Mesendoderm (in vitro differentiated cells): ENCODE data around the gene TTYH1.
A peak's percentile ranks its signal among the peaks of the same experiment; 100 is the strongest.

ENCODE experiments used
- DNase-seq: peaks from one replicate; pipeline ENCODE4 v3.0.0; 2013
- H2AK5ac ChIP-seq: 2 replicates; pipeline ENCODE4 v1.6.1; 2013; ENCODE audit warnings: low read length, inconsistent platforms
- H2BK120ac ChIP-seq: 2 replicates; pipeline ENCODE4 v1.6.1; 2013; ENCODE audit warnings: low read depth, mild to moderate bottlenecking, low read length, moderate library complexity, mixed read lengths
- H2BK15ac ChIP-seq: replicated peaks from 2 replicates; pipeline ENCODE4 v1.6.1; 2013; ENCODE audit warnings: low read depth, mild to moderate bottlenecking, moderate library complexity
- H2BK5ac ChIP-seq: 2 replicates; pipeline ENCODE4 v1.6.1; 2013; ENCODE audit warnings: low read length, inconsistent platforms
- H3K18ac ChIP-seq: 2 replicates; pipeline ENCODE4 v1.6.1; 2013; ENCODE audit warnings: mild to moderate bottlenecking, low read length, mixed read lengths
- H3K23ac ChIP-seq: one replicate; pipeline ENCODE4 v1.6.1; 2013; ENCODE audit warnings: low read length
- H3K27ac ChIP-seq: 2 replicates; pipeline ENCODE4 v1.5.1; 2013; ENCODE audit warnings: low read depth, mild to moderate bottlenecking, inconsistent platforms, low read length, moderate library complexity
- H3K27me3 ChIP-seq: 2 replicates; pipeline ENCODE4 v1.6.1; 2013; ENCODE audit warnings: low read length, control low read depth, mild to moderate bottlenecking, inconsistent platforms; ENCODE audit not compliant: insufficient read depth, poor library complexity
- H3K36me3 ChIP-seq: 2 replicates; pipeline ENCODE4 v1.6.1; 2013; ENCODE audit warnings: low read length, inconsistent platforms; ENCODE audit not compliant: control insufficient read depth, insufficient read depth
- H3K4ac ChIP-seq: one replicate; pipeline ENCODE4 v1.6.1; 2013; ENCODE audit warnings: low read depth, mild to moderate bottlenecking, low read length, moderate library complexity
- H3K4me1 ChIP-seq: 2 replicates; pipeline ENCODE4 v1.6.1; 2013; ENCODE audit warnings: low read depth, low read length, inconsistent platforms; ENCODE audit not compliant: control insufficient read depth
- H3K4me2 ChIP-seq: 2 replicates; pipeline ENCODE4 v1.6.1; 2013; ENCODE audit warnings: low read length
- H3K4me3 ChIP-seq: 2 replicates; pipeline ENCODE4 v1.5.1; 2013; ENCODE audit warnings: mild to moderate bottlenecking, low read length
- H3K56ac ChIP-seq: one replicate; pipeline ENCODE4 v1.6.1; 2013; ENCODE audit warnings: low read length
- H3K79me1 ChIP-seq: 2 replicates; pipeline ENCODE4 v1.6.1; 2013; ENCODE audit warnings: low read length, inconsistent platforms
- H3K79me2 ChIP-seq: 2 replicates; pipeline ENCODE4 v1.6.1; 2013; ENCODE audit warnings: mild to moderate bottlenecking, low read length; ENCODE audit not compliant: control insufficient read depth, insufficient read depth
- H3K9ac ChIP-seq: 2 replicates; pipeline ENCODE4 v1.6.1; 2013; ENCODE audit warnings: low read length, inconsistent platforms
- H4K5ac ChIP-seq: one replicate; pipeline ENCODE4 v1.6.1; 2013; ENCODE audit warnings: low read length
- H4K8ac ChIP-seq: one replicate; pipeline ENCODE4 v1.6.1; 2013; ENCODE audit warnings: low read depth, mild to moderate bottlenecking, control low read depth, low read length, moderate library complexity
- whole genome bisulfite sequencing: extraction: QIAGEN DNeasy Blood & Tissue Kit; methylation state at CpG from one replicate; pipeline ENCODE4 v1.1.7; 2013; ENCODE audit warnings: low lambda C conversion rate, missing lambda C conversion rate; ENCODE audit not compliant: insufficient coverage; ENCODE audit errors: extremely low coverage; 5-methylcytosine and 5-hydroxymethylcytosine counted together

Gene TTYH1

GRCh38 chr19:54427586-54427985 lies 12.3 kb downstream of the TTYH1 start:
- no CpG with 5 or more reads among the region's 11 CpGs for WGBS
- Histone ChIP-seq H3K4ac (no peak overlapping the region), H3K27ac (no peak overlapping the region), H3K4me1 (no peaks in the 10 kb centered on the region), H2BK120ac (no peak overlapping the region), H3K4me3 (no peak overlapping the region), H3K79me2 (no peaks in the 10 kb centered on the region), H4K8ac (no peak overlapping the region), H3K56ac (no peak overlapping the region), H3K9ac (no peak overlapping the region), H3K36me3 (no peaks in the 10 kb centered on the region), H3K18ac (no peak overlapping the region), H3K4me2 (no peak overlapping the region), H3K23ac (no peak overlapping the region), H2BK15ac (no peak overlapping the region), H2AK5ac (no peak overlapping the region), H4K5ac (no peak overlapping the region), H3K27me3 (no peaks in the 10 kb centered on the region), H2BK5ac (no peak overlapping the region), H3K79me1 (no peaks in the 10 kb centered on the region)
- no peak for DNase-seq

- no peaks in the 10 kb centered on the region for H3K79me1 ChIP-seq
- no peaks in the 10 kb centered on the region for H3K36me3 ChIP-seq
- H3K9ac ChIP-seq, result no peak overlapping the region
- no CpG with 5 or more reads among the region's 11 CpGs for WGBS
- H3K23ac ChIP-seq, result no peak overlapping the region
- no peaks in the 10 kb centered on the region for H3K27me3 ChIP-seq
- H2AK5ac ChIP-seq, result no peak overlapping the region
- H3K4me1 ChIP-seq, result no peaks in the 10 kb centered on the region
- H3K56ac ChIP-seq, result no peak overlapping the region
- no peak overlapping the region for H4K5ac ChIP-seq
- no peak overlapping the region for H3K27ac ChIP-seq
- DNase-seq, result no peak
- H2BK5ac ChIP-seq, result no peak overlapping the region
- no peak overlapping the region for H3K4ac ChIP-seq
- no peak overlapping the region for H2BK15ac ChIP-seq
- no peak overlapping the region for H2BK120ac ChIP-seq
- no peaks in the 10 kb centered on the region for H3K79me2 ChIP-seq
- H3K4me3 ChIP-seq, result no peak overlapping the region
- H3K4me2 ChIP-seq, result no peak overlapping the region
- no peak overlapping the region for H4K8ac ChIP-seq
- H3K18ac ChIP-seq, result no peak overlapping the region
Observed at GRCh38 chr19:54428323-54429175, 13.3 kb downstream of the TTYH1 start.

- Histone ChIP-seq H2AK5ac (no peak overlapping the region), H3K4ac (no peak overlapping the region), H4K5ac (no peak overlapping the region), H2BK5ac (no peak overlapping the region), H4K8ac (no peak overlapping the region), H3K36me3 (no peaks in the 10 kb centered on the region), H2BK120ac (no peak overlapping the region), H3K18ac (no peak overlapping the region), H2BK15ac (no peak overlapping the region), H3K79me1 (no peaks in the 10 kb centered on the region), H3K56ac (no peak overlapping the region), H3K4me1 (no peaks in the 10 kb centered on the region), H3K9ac (no peak overlapping the region), H3K4me3 (no peak overlapping the region), H3K27me3 (no peaks in the 10 kb centered on the region), H3K4me2 (no peak overlapping the region), H3K79me2 (no peaks in the 10 kb centered on the region), H3K23ac (no peak overlapping the region), H3K27ac (no peak overlapping the region)
- DNase-seq, result no peak
- no CpG with 5 or more reads among the region's 8 CpGs for WGBS
Observed at GRCh38 chr19:54429176-54429495, 13.9 kb downstream of the TTYH1 start.

- no peak overlapping the region for H2BK120ac ChIP-seq
- no peak overlapping the region for H3K4me2 ChIP-seq
- no peak overlapping the region for H3K9ac ChIP-seq
- H2AK5ac ChIP-seq, result no peak overlapping the region
- no peaks in the 10 kb centered on the region for H3K4me1 ChIP-seq
- H2BK15ac ChIP-seq, result no peak overlapping the region
- no peak overlapping the region for H3K27ac ChIP-seq
- H2BK5ac ChIP-seq, result no peak overlapping the region
- no peaks in the 10 kb centered on the region for H3K79me1 ChIP-seq
- DNase-seq, result no peak
- H3K56ac ChIP-seq, result no peak overlapping the region
- no peaks in the 10 kb centered on the region for H3K79me2 ChIP-seq
- H4K8ac ChIP-seq, result no peak overlapping the region
- no CpG with 5 or more reads among the region's 13 CpGs for WGBS
- no peaks in the 10 kb centered on the region for H3K36me3 ChIP-seq
- H3K18ac ChIP-seq, result no peak overlapping the region
- H3K23ac ChIP-seq, result no peak overlapping the region
- no peak overlapping the region for H4K5ac ChIP-seq
- no peak overlapping the region for H3K4ac ChIP-seq
- no peaks in the 10 kb centered on the region for H3K27me3 ChIP-seq
- H3K4me3 ChIP-seq, result no peak overlapping the region
Observed at GRCh38 chr19:54429545-54430227, 14.4 kb downstream of the TTYH1 start.

GRCh38 chr19:54430306-54431254 lies 15.3 kb downstream of the TTYH1 start:
- H3K36me3 ChIP-seq, result no peaks in the 10 kb centered on the region
- H2BK120ac ChIP-seq, result no peak overlapping the region
- H2BK15ac ChIP-seq, result no peak overlapping the region
- no peaks in the 10 kb centered on the region for H3K79me1 ChIP-seq
- DNase-seq, result peak; percentile 91
- H2AK5ac ChIP-seq, result no peak overlapping the region
- no peak overlapping the region for H2BK5ac ChIP-seq
- no peaks in the 10 kb centered on the region for H3K27me3 ChIP-seq
- peak overlapping the region; percentile 81 for H3K56ac ChIP-seq
- H3K9ac ChIP-seq, result peak overlapping the region; percentile 30
- peak overlapping the region; percentile 96 for H3K4me2 ChIP-seq
- no peak overlapping the region for H3K27ac ChIP-seq
- WGBS, result no CpG with 5 or more reads among the region's 43 CpGs
- H3K79me2 ChIP-seq, result no peaks in the 10 kb centered on the region
- no peaks in the 10 kb centered on the region for H3K4me1 ChIP-seq
- no peak overlapping the region for H3K4ac ChIP-seq
- H3K23ac ChIP-seq, result no peak overlapping the region
- no peak overlapping the region for H4K8ac ChIP-seq
- H3K18ac ChIP-seq, result no peak overlapping the region
- no peak overlapping the region for H4K5ac ChIP-seq
- H3K4me3 ChIP-seq, result no peak overlapping the region
